SK-N-MC (cell line): ENCODE measurements around the gene RBP2.

Experiments used
- DNase-seq: peaks from one replicate; pipeline ENCODE4 v3.0.0-alpha.2; 2011; ENCODE audit warnings: low read depth, low spot score
- H3K27ac ChIP-seq: fragments of 200-600 bp; sonication (generic); 2 replicates; pipeline ENCODE4 v1.5.1; 2016; ENCODE audit warnings: mixed run types
- H3K36me3 ChIP-seq: fragments of 200-600 bp; sonication (generic); 2 replicates; pipeline ENCODE4 v1.6.1; 2017; ENCODE audit warnings: antibody characterized with exemption, low read length, mixed read lengths; ENCODE audit not compliant: insufficient read depth
- H3K4me3 ChIP-seq: fragments of 200-600 bp; sonication (generic); 2 replicates; pipeline ENCODE4 v1.5.1; 2016
- H3K9ac ChIP-seq: fragments of 200-600 bp; sonication (generic); 2 replicates; pipeline ENCODE4 v1.8.0; 2017; ENCODE audit warnings: mixed run types, mixed read lengths; ENCODE audit not compliant: insufficient read length
- H3K9me3 ChIP-seq: fragments of 200-600 bp; sonication (generic); 2 replicates; pipeline ENCODE4 v1.6.1; 2017; ENCODE audit warnings: low read depth, mild to moderate bottlenecking, antibody characterized with exemption, low read length, moderate library complexity, mixed read lengths
- EZH2 ChIP-seq: fragments of 200-600 bp; sonication (generic); IDR thresholded peaks from one replicate; pipeline ENCODE4 v1.6.1; 2017; ENCODE audit warnings: antibody characterized with exemption
- FOXP2 ChIP-seq: optimal IDR thresholded peaks from 2 replicates; pipeline ENCODE3; 2011; ENCODE audit warnings: mild to moderate bottlenecking, moderate library complexity; ENCODE audit not compliant: insufficient read depth; ENCODE audit errors: extremely low read length, control extremely low read depth
- POLR2AphosphoS5 ChIP-seq: IDR thresholded peaks from 2 replicates; pipeline ENCODE4 v1.6.1; 2012; ENCODE audit warnings: mild to moderate bottlenecking, low read depth, low read length, borderline replicate concordance

The RBP2 gene

GRCh38 chr3:139456386-139456785 is 19.9 kb downstream of the RBP2 start:
- TF ChIP-seq EZH2, result no peak
- no peak for TF ChIP-seq FOXP2
- no peak for TF ChIP-seq POLR2AphosphoS5
- Histone ChIP-seq H3K4me3 (no peak overlapping the region), H3K36me3 (no peaks in the 10 kb centered on the region), H3K9me3 (no peaks in the 10 kb centered on the region), H3K27ac (no peak overlapping the region), H3K9ac (no peak overlapping the region)
- no peak for DNase-seq

- no peaks in the 10 kb centered on the region for H3K9me3 ChIP-seq
- no peak overlapping the region for H3K4me3 ChIP-seq
- H3K9ac ChIP-seq, result no peak overlapping the region
- H3K36me3 ChIP-seq, result no peaks in the 10 kb centered on the region
- TF ChIP-seq EZH2 (no peak), FOXP2 (no peak), POLR2AphosphoS5 (no peak)
- no peak for DNase-seq
- H3K27ac ChIP-seq, result no peak overlapping the region
Measured at GRCh38 chr3:139455855-139456254, 20.5 kb downstream of the RBP2 start.

GRCh38 chr3:139455206-139455605 is 21.1 kb downstream of the RBP2 start:
- H3K4me3 ChIP-seq, result no peak overlapping the region

GRCh38 chr3:139454346-139454745 is 22.0 kb downstream of the RBP2 start:
- Histone ChIP-seq H3K9ac (no peak overlapping the region), H3K4me3 (no peak overlapping the region), H3K9me3 (no peaks in the 10 kb centered on the region), H3K36me3 (no peaks in the 10 kb centered on the region), H3K27ac (no peak overlapping the region)
- no peak for DNase-seq
- no peak for TF ChIP-seq FOXP2
- TF ChIP-seq POLR2AphosphoS5, result no peak
- no peak for TF ChIP-seq EZH2

More at GRCh38 chr3:139455206-139455605, 21.1 kb downstream of the RBP2 start:
- Histone ChIP-seq H3K9ac (no peak overlapping the region), H3K36me3 (no peaks in the 10 kb centered on the region), H3K9me3 (no peaks in the 10 kb centered on the region), H3K27ac (no peak overlapping the region)
- no peak for TF ChIP-seq POLR2AphosphoS5
- no peak for TF ChIP-seq FOXP2
- TF ChIP-seq EZH2, result no peak
- DNase-seq, result no peak

GRCh38 chr3:139450159-139450558 is 26.2 kb downstream of the RBP2 start:
- no peak for DNase-seq
- no peak for TF ChIP-seq POLR2AphosphoS5
- no peak for TF ChIP-seq EZH2
- TF ChIP-seq FOXP2, result no peak
- no peak overlapping the region for H3K9ac ChIP-seq
- H3K9me3 ChIP-seq, result no peaks in the 10 kb centered on the region
- H3K27ac ChIP-seq, result no peak overlapping the region
- H3K36me3 ChIP-seq, result no peaks in the 10 kb centered on the region
- H3K4me3 ChIP-seq, result no peak overlapping the region

- DNase-seq, result no peak
- no peaks in the 10 kb centered on the region for H3K9me3 ChIP-seq
- H3K27ac ChIP-seq, result no peak overlapping the region
- H3K9ac ChIP-seq, result no peak overlapping the region
- H3K4me3 ChIP-seq, result no peak overlapping the region
- no peaks in the 10 kb centered on the region for H3K36me3 ChIP-seq
- TF ChIP-seq EZH2, result no peak
- TF ChIP-seq POLR2AphosphoS5, result no peak
- TF ChIP-seq FOXP2, result no peak
Measured at GRCh38 chr3:139449566-139449965, 26.8 kb downstream of the RBP2 start.

GRCh38 chr3:139448104-139448503 is 28.2 kb downstream of the RBP2 start:
- TF ChIP-seq EZH2, result no peak
- TF ChIP-seq FOXP2, result no peak
- no peak for TF ChIP-seq POLR2AphosphoS5
- no peaks in the 10 kb centered on the region for H3K9me3 ChIP-seq
- no peak overlapping the region for H3K9ac ChIP-seq
- no peak overlapping the region for H3K4me3 ChIP-seq
- H3K27ac ChIP-seq, result no peak overlapping the region
- DNase-seq, result no peak
- no peaks in the 10 kb centered on the region for H3K36me3 ChIP-seq

GRCh38 chr3:139447486-139447885 is 28.8 kb downstream of the RBP2 start:
- Histone ChIP-seq H3K9me3 (no peaks in the 10 kb centered on the region), H3K9ac (no peak overlapping the region), H3K4me3 (no peak overlapping the region), H3K36me3 (no peaks in the 10 kb centered on the region), H3K27ac (no peak overlapping the region)
- DNase-seq, result no peak
- TF ChIP-seq EZH2 (no peak), FOXP2 (no peak), POLR2AphosphoS5 (no peak)

GRCh38 chr3:139444446-139444845 is 31.9 kb downstream of the RBP2 start:
- TF ChIP-seq FOXP2, result no peak
- no peak for TF ChIP-seq POLR2AphosphoS5
- no peak for TF ChIP-seq EZH2
- Histone ChIP-seq H3K4me3 (no peak overlapping the region), H3K27ac (no peak overlapping the region), H3K9ac (no peak overlapping the region), H3K9me3 (no peaks in the 10 kb centered on the region), H3K36me3 (no peaks in the 10 kb centered on the region)
- DNase-seq, result no peak

GRCh38 chr3:139443186-139443585 is 33.1 kb downstream of the RBP2 start:
- no peak overlapping the region for H3K4me3 ChIP-seq
- no peak for TF ChIP-seq FOXP2
- TF ChIP-seq EZH2, result no peak
- TF ChIP-seq POLR2AphosphoS5, result no peak
- H3K36me3 ChIP-seq, result no peaks in the 10 kb centered on the region

More at GRCh38 chr3:139443186-139443585, 33.1 kb downstream of the RBP2 start:
- no peaks in the 10 kb centered on the region for H3K9me3 ChIP-seq
- H3K9ac ChIP-seq, result no peak overlapping the region
- no peak overlapping the region for H3K27ac ChIP-seq
- DNase-seq, result no peak
